Measurements from ENCODE around the gene CHCHD6. TPM values are rescaled to one million over a fixed set of nuclear protein-coding genes. Genes with fewer than 3 reads are reported as not detected.

CHCHD6 gene
- total RNA-seq, 1 experiment from 2014 or later, result 45.9 TPM

DNA sequence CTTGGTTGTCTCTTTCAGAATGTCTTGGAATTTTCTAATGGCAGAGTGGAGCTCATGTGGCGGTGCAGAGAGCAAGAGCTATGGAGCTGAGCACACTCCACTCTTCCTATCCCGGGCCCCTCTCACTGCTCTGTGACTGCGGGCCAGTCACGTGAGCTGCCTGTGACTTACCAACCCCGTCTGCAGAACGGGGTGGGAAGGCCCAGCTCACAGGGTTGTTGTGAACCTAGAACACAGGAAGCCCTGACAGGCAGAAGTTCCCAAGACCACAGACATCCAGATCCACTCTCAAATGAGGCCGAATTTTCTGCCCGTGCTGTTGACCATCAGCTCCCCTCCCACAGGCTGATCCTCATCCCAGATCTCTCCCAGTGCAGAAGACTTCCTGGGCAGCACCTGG lies 243.4 kb downstream of the CHCHD6 start:
- Mint-ChIP-seq H3K36me3 (ENCODE audit: insufficient read depth, unreplicated experiment) (no peaks in the 10 kb centered on the region), H3K4me3 (ENCODE audit: low read depth, unreplicated experiment) (no peak overlapping the region), H3K27me3 (ENCODE audit: unreplicated experiment) (no peaks in the 10 kb centered on the region), H3K9me3 (ENCODE audit: low read depth, unreplicated experiment) (no peaks in the 10 kb centered on the region), H3K27ac (ENCODE audit: unreplicated experiment) (no peak overlapping the region), H3K4me1 (ENCODE audit: low read depth, unreplicated experiment) (no peaks in the 10 kb centered on the region)
- intact Hi-C loops (cut with micrococcal nuclease; ENCODE audit: unreplicated experiment), result no loop called here
- no peak for DNase-seq
- no TSS peak for BruUV-seq (replicated peaks)
- CTCF ChIA-PET, result no interaction called here
- TF ChIP-seq, protein P1, sequence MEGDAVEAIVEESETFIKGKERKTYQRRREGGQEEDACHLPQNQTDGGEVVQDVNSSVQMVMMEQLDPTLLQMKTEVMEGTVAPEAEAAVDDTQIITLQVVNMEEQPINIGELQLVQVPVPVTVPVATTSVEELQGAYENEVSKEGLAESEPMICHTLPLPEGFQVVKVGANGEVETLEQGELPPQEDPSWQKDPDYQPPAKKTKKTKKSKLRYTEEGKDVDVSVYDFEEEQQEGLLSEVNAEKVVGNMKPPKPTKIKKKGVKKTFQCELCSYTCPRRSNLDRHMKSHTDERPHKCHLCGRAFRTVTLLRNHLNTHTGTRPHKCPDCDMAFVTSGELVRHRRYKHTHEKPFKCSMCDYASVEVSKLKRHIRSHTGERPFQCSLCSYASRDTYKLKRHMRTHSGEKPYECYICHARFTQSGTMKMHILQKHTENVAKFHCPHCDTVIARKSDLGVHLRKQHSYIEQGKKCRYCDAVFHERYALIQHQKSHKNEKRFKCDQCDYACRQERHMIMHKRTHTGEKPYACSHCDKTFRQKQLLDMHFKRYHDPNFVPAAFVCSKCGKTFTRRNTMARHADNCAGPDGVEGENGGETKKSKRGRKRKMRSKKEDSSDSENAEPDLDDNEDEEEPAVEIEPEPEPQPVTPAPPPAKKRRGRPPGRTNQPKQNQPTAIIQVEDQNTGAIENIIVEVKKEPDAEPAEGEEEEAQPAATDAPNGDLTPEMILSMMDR (IDR thresholded peaks at IDR 0.05; ENCODE audit: unreplicated experiment), result no peak

DNA sequence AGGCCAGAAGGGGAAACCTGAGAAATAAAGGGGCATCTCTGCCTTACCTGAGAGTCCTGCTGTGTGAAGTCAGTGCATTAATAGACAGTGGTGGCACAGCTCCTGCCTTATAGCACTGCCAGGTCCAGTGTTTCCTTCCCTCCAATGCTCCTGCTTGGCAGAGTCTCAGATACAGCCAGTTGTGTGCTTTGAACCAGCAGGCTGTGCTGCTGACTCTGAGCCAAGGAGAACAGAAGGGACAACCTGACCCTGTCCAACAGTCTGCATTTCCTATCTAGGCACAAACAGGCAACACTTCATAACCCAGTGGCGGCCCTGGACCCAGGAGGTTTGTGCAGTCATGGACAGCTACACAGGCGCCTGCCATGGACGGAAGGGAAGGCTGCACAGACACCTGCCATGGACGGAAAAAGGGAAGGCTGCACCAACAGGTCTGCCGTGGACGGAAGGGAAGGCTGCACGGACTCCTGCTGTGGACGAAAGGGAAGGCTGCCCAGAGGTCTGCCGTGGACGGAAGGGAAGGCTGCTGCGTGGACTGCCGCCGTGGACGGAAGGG lies 245.0 kb downstream of the CHCHD6 start:
- Mint-ChIP-seq H3K27ac (ENCODE audit: unreplicated experiment) (no peak overlapping the region), H3K27me3 (ENCODE audit: unreplicated experiment) (no peaks in the 10 kb centered on the region), H3K4me1 (ENCODE audit: low read depth, unreplicated experiment) (no peaks in the 10 kb centered on the region), H3K4me3 (ENCODE audit: low read depth, unreplicated experiment) (no peak overlapping the region), H3K36me3 (ENCODE audit: insufficient read depth, unreplicated experiment) (no peaks in the 10 kb centered on the region), H3K9me3 (ENCODE audit: low read depth, unreplicated experiment) (no peaks in the 10 kb centered on the region)
- CTCF ChIA-PET, result no interaction called here
- intact Hi-C loops (cut with micrococcal nuclease; ENCODE audit: unreplicated experiment), result no loop called here
- BruUV-seq (replicated peaks), result no TSS peak
- no peak for DNase-seq
- TF ChIP-seq, protein P1 (IDR thresholded peaks at IDR 0.05; ENCODE audit: unreplicated experiment), result no peak

DNA sequence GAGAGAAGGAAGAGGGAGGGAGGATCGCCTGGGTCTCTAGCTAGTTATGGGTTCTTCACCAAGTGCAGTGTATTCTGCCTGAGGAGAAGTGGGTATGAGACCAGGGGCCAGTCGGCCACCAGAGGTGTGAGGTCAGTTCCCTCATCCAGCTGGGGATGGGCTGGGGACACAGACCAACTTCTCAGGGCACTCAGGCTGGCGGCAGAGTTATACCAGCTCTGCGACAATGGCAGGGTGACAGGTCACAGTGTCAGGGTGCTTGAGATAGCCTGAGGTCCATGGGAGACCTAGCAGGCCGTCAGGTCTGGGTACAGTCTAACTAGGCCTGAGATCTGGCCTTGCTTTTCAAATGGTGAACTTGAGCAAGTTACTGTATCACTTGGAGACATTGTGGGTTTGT lies 247.5 kb downstream of the CHCHD6 start:
- Mint-ChIP-seq H3K27me3 (ENCODE audit: unreplicated experiment) (no peaks in the 10 kb centered on the region), H3K36me3 (ENCODE audit: insufficient read depth, unreplicated experiment) (no peaks in the 10 kb centered on the region), H3K4me1 (ENCODE audit: low read depth, unreplicated experiment) (no peaks in the 10 kb centered on the region), H3K27ac (ENCODE audit: unreplicated experiment) (no peak overlapping the region), H3K4me3 (ENCODE audit: low read depth, unreplicated experiment) (no peak overlapping the region), H3K9me3 (ENCODE audit: low read depth, unreplicated experiment) (no peaks in the 10 kb centered on the region)
- CTCF ChIA-PET, result no interaction called here
- intact Hi-C loops (cut with micrococcal nuclease; ENCODE audit: unreplicated experiment), result no loop called here
- no TSS peak for BruUV-seq (replicated peaks)
- no peak for DNase-seq
- TF ChIP-seq, protein P1 (IDR thresholded peaks at IDR 0.05; ENCODE audit: unreplicated experiment), result no peak

DNA sequence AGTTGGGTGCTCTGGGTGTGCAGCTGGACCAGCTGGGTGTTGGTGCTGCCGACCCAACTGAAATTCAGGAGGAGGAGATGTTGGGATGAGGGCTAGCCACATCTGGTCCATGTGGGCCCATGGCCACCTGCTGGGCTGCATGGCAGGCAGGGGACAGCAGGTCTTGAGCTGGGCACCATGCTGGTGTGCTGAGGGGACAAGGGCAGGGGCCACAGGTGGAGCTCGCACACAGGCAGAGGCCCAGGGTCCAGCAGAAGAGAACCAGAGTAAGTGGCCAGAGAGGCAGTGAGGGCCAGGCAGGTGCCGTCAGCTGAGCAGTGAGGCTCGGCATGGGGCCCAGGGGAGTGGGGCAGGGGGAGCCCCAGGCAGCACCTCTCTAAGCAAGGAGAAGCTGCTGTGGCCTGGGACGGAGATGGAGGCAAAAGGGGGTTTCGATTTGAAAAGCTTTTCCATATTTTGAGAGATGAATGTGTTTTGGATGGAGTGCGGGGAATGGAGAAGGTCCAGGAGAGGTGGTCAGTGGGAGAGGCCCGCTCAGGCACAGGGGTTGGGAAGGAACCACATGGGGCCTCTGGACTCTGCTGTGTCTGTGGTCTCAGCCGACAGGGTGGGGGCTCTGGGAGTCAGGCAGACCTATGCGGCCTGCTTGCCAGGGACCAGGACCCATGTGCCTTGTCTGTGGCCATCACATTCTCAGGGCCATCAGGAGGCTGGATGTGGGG lies 248.4 kb downstream of the CHCHD6 start:
- intact Hi-C loops (cut with micrococcal nuclease; ENCODE audit: unreplicated experiment), result no loop called here
- Mint-ChIP-seq H3K27ac (ENCODE audit: unreplicated experiment) (no peak overlapping the region), H3K9me3 (ENCODE audit: low read depth, unreplicated experiment) (no peaks in the 10 kb centered on the region), H3K36me3 (ENCODE audit: insufficient read depth, unreplicated experiment) (no peaks in the 10 kb centered on the region), H3K27me3 (ENCODE audit: unreplicated experiment) (no peaks in the 10 kb centered on the region), H3K4me1 (ENCODE audit: low read depth, unreplicated experiment) (no peaks in the 10 kb centered on the region), H3K4me3 (ENCODE audit: low read depth, unreplicated experiment) (no peak overlapping the region)
- DNase-seq, result no peak
- TF ChIP-seq, protein P1 (IDR thresholded peaks at IDR 0.05; ENCODE audit: unreplicated experiment), result no peak
- no TSS peak for BruUV-seq (replicated peaks)
- CTCF ChIA-PET, result no interaction called here
